ENCODE results near the gene LMAN1L.
"Not testable (repeated sequence)": the region's sequence is repeated elsewhere in the genome, so short reads cannot be mapped to it uniquely, and the experiment has no call there.

Gene LMAN1L

DNA sequence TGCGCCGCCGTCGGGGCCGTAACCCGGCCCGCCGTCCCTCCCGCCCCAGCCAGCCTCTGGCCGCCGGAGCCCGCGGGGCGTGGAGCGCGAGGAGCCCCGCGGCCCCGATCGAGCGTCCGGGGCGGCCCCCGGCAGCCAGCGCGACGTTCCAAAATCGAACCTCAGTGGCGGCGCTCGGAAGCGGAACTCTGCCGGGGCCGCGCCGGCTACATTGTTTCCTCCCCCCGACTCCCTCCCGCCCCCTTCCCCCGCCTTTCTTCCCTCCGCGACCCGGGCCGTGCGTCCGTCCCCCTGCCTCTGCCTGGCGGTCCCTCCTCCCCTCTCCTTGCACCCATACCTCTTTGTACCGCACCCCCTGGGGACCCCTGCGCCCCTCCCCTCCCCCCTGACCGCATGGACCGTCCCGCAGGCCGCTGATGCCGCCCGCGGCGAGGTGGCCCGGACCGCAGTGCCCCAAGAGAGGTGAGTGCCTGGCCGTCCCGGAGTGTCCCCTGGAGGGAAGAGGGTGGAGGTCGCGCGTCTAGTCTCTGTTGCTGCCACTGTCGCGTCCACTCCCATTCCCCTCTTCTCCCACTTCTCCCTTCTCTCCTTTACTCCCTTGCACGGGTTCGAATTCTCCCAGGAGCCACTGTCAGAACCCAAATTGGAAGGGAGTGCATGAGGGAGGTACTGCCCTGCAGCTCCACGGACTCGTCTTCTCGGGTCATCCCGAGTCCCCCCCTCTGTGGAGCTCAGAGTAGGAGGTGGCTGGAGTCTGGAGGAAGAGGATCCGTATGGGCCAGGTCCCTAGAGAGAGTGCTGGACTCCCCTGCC, 30.2 kb upstream of the LMAN1L start:
- DNase-seq: peak; percentile 52 to 64

DNA sequence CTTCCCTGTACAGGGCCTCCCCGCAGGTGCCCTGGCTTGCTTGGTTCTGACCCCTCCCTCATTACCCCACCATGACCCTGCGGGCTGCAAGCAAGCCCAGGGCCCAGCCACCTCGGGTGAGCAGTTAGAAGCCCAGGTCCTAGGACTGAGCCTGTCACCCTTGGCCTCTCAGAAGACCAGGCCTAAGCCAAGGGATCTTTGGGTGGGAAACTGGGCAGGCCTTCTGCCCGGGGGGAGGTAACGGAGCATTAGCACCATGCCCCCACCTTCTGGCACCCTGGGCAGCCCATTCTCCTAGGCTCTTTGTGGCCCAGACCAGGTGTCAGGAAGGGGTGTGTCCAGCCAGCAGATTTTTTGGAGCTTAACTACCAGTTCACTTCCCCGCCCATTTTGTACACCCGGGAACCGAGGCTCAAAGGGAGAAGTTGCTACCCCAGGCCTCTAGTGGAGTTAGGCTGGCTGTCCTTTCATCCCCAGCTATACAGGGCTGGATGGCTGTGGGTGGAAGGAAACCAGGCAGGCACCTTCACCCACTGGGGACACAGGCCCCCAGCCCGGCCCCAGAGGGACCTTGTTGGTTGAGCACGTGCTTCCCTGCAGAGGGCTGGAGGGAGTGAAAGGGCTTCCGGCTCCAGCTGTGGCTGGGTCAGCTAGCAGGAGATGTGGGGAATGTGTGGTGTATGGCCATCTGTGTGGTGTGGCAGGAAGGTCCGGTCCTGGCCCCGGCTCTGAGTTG, 29.4 kb upstream of the LMAN1L start:
- DNase-seq: no peak

DNA sequence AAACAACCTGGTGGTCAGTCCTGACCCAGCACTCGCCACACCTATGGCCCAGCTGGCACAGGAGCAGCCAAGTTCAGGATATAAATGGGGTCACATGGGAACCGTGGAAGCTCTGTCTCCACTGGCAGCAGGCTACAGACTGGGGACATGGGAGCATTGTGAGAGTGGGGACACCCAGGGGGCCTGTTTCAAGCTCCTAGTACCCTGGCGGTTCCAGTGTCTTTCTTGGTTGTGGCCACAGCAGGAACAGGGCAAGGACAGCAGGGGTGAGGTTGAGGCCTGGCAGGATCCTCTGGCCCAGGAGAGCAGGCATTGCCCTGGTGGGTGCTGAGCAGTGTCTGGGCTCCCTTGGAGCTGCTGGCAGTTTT, 28.8 kb upstream of the LMAN1L start:
- no peak for DNase-seq

DNA sequence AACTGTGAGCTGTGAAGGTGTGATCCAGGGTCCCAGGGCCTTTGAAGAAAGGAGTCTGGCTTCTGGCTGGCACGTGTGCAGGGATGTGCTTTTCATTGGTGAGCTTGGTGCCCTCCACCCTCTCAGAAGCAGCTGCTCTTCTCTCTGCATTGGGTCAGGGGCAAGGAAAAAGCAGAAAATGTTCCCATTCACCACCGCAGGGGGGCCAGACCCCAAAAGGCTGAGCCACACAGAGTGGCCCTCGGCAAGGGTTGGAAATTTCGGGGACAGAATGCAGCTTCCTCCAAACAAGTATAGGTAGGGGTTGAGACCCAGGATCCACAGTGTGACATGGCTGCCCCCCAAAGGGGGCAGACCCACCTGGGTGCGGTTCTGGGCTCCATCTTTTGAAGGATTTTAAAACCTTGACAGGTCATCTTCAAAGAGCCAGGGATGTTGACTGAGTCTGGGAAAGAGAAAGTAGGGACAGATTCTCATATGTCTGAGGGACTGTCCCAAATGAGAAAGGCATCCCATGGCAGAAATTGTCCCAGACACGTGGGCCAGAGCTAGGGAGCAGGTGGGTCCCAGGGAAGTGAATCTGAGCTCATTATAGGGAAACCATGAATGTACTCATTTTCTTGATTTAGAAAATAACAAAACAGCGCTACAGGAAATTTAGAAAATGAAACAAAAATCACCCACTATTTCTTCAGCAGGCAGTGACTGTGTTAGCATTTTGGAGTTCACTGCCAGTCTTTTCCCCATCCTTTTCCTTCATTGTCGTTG, 28.0 kb upstream of the LMAN1L start:
- DNase-seq: no peak

DNA sequence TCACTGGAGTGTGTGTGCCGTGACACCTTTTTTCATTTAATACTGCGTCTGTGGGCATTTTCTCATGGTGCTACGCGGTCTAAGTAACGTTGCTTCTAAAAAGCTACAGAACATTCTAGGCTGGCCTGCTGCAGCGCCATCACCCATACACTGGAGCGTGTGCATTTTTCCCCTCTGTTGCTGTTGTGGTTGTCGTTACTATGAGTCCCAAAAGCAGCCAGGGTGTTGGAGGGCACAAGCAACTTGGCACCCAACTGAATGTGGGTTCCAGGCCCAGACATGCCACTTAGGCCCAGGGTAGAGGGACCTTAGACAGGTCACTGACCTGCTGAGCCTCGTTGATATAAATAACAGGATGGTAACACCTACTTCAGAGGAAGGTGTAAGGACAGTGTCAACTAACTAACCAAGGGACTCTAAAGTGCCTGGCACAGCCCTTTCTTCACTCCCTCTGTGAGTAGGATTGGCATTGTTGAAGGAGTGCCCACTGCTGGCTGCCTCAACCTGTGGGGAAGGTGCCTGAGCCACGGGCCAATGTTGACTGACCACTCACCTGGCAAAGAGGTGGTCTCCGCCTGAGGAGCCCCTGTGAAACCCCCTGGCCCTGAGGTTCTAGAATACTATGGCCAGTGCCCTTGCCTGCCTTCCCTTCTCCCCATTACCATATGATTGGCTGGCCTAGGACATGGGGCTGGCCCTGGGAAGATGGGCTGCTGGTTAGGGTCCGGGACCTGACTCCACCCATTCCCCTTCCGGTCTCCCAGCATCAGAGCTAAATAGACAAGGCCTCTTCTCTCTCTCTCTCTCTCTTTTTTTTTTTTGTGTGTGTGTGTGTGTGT, 27.2 kb upstream of the LMAN1L start:
- no peak for DNase-seq

DNA sequence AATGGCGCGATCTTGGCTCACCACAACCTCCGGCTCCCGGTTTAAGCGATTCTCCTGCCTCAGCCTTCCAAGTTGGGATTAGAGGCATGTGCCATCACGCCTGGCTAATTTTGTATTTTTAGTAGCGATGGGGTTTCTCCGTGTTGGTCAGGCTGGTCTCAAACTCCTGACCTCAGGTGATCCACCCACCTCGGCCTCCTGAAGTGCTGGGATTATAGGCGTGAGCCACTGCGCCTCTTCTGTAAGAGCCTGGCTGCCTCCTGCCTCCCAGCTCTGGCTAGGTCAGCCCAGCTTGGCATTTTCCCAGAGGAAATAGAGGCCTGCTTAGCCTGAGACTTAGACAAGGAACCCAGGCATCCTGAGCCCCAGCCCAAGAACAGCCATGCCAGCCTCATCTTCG, 26.6 kb upstream of the LMAN1L start:
- DNase-seq: not testable (repeated sequence)

DNA sequence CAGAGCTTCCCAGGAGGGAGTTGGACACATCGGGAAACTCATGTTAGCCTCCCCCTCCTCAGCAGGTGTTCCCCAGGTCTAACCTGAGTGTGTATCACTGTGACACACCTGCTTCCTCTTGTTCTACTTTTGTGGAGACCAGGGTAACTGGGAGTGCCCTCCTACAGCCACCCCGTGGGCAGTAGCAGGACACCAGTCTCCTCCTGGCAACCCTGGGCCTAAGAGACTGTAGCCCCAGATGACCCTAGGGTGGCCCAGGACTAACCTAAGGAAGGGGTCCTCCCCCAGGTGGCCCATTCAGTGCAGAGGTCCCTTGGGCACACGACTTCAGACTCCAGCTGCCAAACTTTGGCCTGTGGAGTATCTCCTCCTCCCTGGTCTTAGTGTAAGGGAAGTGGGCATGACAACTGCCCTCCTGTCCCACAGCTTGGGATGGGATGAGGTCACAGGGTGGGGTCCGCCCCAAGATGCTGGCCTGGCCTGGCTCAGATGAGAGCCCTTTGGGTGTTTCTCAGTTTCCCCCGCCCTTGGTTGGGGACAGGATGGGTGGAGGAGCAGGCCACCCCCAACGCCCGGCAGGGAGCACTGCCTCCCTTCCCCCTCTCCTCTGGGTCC, 26.0 kb upstream of the LMAN1L start:
- no peak for DNase-seq

DNA sequence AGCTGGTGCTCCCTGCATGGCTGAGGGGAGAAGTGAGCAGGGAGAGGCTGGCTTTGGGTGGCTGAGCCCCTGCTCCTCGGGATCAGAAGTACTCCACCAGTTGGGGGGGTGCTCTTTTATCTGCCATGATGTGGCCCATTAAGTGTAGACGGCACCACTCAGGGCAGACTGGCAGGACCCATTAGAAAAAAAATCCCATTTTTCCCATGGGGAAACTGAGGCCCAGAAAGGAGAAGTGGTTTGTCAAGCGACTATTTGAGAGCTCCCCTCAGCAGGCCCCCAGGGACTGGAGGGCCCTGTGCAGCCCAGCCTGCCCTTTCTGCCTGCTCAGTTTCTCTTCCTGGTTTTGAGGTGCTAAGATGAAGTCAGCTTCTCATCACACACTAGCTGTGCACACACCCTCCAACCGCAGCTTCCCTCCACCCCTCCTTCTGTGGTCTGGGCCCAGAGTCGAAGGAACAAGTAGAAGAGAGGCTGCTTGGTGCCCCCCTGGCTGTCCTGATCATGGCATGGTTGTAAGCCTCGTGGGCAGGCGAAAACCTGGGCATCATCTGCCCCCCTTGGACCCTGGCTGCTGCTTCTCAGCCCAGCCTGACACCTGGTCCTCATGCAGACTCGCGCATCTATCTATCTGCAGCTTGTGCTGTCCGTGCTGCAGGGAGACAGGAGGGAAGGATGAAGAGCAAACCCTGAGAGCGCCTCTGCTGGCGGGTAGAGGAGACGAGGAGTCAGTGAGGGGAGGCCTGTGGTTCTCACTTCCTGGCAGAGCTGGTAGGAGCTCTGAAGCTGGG, 25.2 kb upstream of the LMAN1L start:
- peak; percentile 85 to 89 for DNase-seq

DNA sequence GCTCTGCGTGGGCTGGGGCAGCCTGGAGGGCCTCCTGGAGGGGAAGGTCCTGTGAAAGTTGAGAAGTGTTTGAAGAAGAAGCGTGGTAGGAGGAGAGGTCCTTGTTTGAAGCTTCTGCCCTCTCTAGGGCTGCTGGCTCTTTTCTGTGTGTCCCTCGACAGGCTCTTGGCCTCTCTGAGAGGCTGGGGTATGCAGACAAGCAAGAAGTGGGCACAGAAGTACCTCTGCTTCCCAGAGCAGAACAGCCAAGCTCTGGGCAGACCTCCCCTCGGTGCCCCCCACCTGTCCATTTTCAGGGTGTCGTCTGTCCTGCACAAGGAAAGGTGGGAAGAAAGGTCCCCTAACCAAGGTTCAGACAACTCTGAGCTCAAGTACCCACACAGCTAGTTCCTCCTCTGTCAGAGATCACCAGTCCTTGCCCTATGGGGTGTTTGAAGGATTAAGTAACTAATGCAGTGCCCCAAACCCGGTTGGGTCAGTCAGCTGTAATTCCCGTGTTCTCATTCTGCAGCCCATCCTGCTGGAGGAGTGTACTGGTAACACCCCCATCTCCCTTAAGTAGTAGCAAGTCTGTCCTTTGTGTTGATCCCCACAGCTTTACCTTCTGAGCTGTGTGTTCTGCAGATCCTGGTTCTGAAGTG, 24.5 kb upstream of the LMAN1L start:
- DNase-seq: no peak

DNA sequence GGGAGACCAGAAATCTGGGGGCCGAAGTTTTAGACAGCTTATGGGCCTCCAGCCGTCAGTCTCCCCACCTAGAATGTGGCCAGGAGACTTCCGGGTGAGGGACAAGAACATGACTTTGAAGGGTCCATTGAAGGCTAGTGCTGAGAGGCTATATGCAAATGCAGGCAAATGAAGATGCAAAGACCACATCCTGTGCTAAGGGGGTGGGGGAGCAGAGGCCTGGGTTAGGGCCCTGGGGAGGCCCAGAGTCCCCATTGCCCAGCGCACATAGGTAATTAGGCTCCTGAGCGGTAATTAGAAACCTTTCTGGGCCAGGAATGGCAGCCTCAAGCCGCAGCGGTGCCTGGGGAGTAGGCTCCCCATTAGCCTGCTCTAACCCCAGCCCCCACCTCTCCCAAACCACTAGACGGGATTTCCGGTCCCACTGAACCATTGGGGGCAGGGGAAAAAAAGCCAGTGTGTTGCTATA, 23.9 kb upstream of the LMAN1L start:
- no peak for DNase-seq

DNA sequence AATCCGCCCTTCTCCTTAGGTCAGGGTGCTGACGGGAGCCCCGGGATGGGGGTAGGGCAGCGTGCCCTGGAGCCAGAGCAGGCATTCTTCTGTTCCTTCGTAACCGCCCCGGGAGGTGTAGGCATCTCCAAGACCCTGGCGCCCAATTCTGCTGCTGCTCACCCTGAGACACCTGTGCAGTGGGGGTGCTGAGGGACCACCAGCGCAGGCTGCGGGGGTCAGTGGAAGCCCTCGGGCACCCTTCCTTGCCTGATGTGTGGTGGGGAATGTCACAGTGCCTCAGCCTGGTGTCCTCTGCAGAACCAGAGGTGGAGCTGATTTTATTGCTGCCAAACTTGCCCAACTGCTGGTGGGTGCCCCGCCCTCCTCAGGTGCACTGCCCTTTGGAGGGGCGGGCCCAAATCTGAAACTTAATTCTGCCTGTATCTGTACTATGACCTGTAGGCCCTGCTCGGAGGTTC, 23.4 kb upstream of the LMAN1L start:
- DNase-seq: no peak

DNA sequence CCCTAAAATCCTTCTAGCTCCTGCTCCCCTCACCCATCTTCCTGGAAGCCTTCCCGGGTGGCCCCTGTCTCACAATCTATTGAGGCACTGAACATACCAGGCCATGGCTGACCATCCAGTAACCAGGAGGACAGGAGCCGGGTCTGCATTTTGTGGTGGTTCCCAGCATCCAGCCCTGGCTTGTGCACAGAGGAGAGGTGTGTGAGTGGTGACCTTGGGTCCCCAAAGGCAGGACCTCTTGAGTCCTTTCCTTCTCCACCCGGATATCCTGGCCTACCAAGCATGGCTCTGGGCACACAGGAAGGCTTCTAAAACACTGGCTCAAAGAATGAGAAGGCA, 22.9 kb upstream of the LMAN1L start:
- no peak for DNase-seq

DNA sequence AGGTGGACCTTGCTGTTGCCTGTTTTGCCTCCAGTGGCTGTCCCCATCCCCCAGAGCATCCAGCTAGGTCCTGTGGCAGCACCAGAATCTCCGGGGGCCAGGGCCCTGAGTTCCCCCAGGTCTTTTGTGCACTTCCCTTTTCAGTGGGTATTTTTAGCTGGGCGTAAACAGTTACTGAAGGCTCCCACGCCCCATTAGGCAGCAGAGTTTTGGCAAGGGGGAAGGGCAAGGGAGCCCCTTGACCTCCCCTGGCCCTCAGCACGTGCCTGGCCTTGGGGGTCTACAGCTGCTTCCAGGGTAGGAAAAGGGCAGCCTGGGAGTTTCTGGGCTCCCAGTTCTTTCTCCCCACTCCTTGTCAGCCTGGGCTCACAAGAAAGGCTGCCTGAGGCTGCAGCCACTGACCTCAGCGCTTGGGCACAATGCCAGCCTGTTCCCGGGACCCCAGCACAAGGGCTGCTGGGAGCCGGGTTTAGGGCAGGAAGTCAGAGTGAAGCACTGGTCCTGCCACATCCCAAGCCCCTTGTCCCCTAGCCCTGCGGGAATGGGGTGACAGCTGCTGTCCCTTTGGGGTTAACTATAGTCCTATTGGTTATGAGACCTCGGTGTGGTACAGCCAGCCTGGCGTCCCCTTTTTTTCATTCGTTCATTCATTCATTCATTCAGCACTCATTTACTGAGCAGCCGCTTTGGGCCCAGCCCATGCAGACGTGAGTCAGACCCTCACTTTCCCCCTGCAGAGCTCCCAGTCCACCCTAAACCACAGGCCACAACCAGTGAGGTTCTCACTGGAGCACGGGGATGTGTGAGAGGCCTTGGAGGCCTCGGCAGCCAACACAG, 22.3 kb upstream of the LMAN1L start:
- peak in 1 of 2 experiments; percentile 37 for DNase-seq

DNA sequence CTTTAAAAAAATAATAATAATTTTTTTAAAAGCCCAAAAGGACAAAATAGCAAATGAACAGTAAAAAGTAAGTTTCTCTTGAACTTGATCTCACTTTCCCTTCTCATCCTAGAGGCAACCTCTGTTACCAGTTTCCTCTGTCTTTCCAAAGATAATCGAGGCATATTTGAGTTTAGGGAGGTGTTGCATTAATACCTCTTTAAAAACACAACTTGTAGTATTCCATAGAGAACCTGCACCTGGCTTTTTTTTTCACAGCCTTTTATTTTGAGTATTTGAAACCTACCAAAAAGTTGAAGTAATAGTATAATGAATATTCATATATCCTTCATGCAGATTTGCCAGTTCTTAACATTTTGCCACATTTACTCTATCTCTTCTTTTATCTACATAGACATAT, 21.6 kb upstream of the LMAN1L start:
- no peak for DNase-seq

DNA sequence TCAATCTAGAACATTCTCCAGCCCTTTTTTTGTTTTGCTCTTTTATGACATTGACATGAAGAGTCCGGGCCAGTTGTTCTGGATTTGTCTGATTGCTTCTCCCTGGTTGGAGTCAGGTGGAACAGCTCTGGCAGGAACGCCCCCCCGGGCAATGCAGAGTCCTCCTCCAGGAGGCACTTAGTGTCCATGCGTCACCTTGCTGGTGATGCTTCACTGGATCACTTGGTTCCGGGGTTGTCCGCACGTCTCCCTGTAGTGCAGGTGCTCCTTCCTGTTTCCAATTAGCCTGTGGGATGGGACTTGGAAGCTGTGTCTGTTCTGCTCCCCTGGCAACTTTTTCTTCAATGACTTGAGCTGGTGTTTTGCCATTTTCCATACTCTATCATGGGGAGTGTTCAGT, 21.0 kb upstream of the LMAN1L start:
- DNase-seq: no peak

DNA sequence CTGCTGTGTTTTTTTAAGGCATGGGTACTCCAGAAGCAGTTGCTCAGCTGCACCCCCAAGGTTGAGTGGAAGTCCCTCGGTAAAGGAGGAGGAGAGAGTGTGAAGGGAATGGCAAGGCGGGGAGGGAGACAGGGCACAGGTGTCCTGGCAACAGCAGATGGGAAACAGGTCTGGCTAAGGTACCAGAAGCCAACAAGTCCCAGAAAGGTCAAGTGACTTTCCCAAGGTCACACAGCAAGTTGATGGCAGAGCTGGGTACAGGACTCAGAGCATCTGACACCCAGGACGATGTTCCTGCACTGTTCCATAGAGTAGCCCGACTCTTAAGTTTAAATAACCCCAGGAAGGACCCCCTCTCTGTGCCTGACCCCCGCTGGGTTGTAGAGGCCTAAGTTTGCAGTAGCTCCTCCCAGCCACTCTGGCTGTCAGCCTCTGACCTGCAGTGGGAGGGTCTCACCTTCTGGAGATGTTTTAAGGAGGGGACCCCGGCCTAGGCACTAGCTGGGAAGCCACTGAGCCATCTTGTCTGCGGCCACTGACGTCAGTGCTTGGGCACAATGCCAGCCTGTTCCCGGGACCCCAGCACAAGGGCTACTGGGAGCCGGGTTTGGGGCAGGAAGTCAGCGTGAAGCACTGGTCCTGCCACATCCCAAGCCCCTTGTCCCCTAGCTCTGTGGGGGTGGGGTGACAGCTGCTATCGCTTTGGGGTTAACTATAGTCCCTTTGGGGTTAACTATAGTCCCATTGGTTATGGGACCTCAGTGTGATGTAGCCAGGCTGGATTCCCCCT, 20.2 kb upstream of the LMAN1L start:
- DNase-seq: no peak

DNA sequence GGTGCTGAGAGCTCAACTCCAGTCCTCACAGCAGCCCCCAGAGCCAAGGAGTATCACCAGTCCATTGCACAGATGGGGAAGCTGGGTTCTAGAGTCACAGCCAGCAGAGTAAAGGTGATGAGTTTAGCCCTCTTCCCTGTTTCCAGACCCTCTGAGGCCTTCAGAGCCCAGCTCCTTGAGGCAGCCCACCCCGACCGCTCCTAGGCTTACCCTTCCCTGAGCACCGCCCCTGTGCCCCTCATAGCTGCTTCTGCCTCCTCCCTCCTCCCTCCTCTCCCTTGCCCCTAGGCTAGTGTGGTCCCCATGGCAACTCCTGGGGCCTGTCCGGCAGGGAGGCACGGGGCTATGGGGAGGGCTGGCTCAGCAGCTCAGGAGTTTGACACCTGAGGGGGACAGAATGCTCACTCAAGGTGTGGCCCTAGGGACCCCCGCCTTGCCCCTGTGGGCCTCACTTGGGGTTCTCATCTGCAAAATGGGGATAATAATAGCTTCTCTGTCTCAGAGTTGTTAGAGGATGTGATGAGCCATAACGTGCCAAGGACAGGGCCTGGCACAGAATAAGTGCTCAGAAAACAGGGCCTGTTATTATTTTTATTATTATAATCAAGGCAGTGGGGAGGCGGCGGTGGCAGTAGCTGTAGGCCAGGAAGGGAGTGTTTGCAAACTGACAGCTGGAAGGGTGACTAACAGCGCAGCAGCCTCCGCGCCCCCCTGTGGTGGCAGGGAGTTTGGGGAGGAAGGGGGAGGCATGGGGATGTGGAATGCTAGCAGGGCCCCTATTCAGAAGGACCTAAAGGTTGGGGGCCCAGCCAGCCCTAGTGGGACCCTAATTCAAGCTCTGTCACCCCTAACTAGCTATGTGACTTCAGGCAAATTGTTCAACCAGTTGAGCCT, 19.3 kb upstream of the LMAN1L start:
- peak; percentile 63 to 72 for DNase-seq
